ENCODE results near the gene DYNC2I2.

- no peak for TF ChIP-seq CTCF (IDR thresholded peaks at IDR 0.05)
- peak; percentile 51 to 59 for TF ChIP-seq POLR2A (IDR thresholded peaks at IDR 0.05)
These were observed 27.9 kb upstream of the DYNC2I2 start for GRCh38 chr9:128684325-128685199.

All from uterus (tissue), 2 donors.